K562 (cell line): ENCODE measurements around the gene MMP20. TPM values are rescaled to one million over a fixed set of nuclear protein-coding genes. Genes with fewer than 3 reads are reported as not detected.

Experiments used
- ARID2 ChIP-seq: fragments of 450-650 bp; IDR thresholded peaks from 2 replicates; pipeline ENCODE4 v1.6.1; 2017; ENCODE audit warnings: antibody characterized with exemption, mild to moderate bottlenecking
- CHAMP1 ChIP-seq: fragments of 450-650 bp; IDR thresholded peaks from 2 replicates; pipeline ENCODE4 v1.6.1; 2016; ENCODE audit warnings: mild to moderate bottlenecking
- GTF2E2 ChIP-seq: fragments of 200-800 bp; sonication (Bioruptor generic); IDR thresholded peaks from 2 replicates; pipeline ENCODE4 v1.6.1; 2016; ENCODE audit warnings: missing genetic modification characterization, missing compliant biosample characterization
- HDAC3 ChIP-seq: fragments of 450-650 bp; IDR thresholded peaks from 2 replicates; pipeline ENCODE4 v1.6.1; 2018; ENCODE audit warnings: borderline replicate concordance, mild to moderate bottlenecking, moderate library complexity; ENCODE audit not compliant: partially characterized antibody
- HDGF ChIP-seq: fragments of 450-650 bp; IDR thresholded peaks from 2 replicates; pipeline ENCODE4 v1.6.1; 2016
- ID3 ChIP-seq, 2 experiments: fragments of 250-450 bp in 1 of 2; fragments of 450-650 bp in 1 of 2; sonication (Bioruptor Pico) in 1 of 2; IDR thresholded peaks; 2 replicates each; pipeline versions ENCODE4 v1.6.1 to v1.8.0; 2016 to 2021; ENCODE audit warnings: mild to moderate bottlenecking in 2 of 2, moderate library complexity in 2 of 2, missing compliant biosample characterization in 1 of 2, missing genetic modification characterization in 1 of 2
- IRF9 ChIP-seq: fragments of 450-650 bp; IDR thresholded peaks from 2 replicates; pipeline ENCODE4 v1.6.1; 2016; ENCODE audit warnings: missing biosample characterization, missing genetic modification characterization
- KDM5B ChIP-seq: fragments of 200-600 bp; sonication (generic); IDR thresholded peaks from 2 replicates; pipeline ENCODE4 v1.6.1; 2012; ENCODE audit warnings: low read depth, mild to moderate bottlenecking, moderate library complexity, low read length, control low read depth, inconsistent platforms; ENCODE audit not compliant: insufficient replicate concordance
- OTX1 ChIP-seq: fragments of 450-650 bp; formaldehyde crosslinking; IDR thresholded peaks from 2 replicates; pipeline ENCODE4 v1.4.0; 2022; ENCODE audit warnings: mild to moderate bottlenecking
- PHB2 ChIP-seq: fragments of 450-650 bp; IDR thresholded peaks from 2 replicates; pipeline ENCODE4 v1.6.1; 2017; ENCODE audit warnings: low read depth
- POLR2H ChIP-seq: IDR thresholded peaks from 2 replicates; pipeline ENCODE4 v1.6.1; 2016; ENCODE audit warnings: missing genetic modification characterization, low read depth, mild to moderate bottlenecking, control low read depth, missing compliant biosample characterization, moderate library complexity
- PRPF4 ChIP-seq: fragments of 200-400 bp; formaldehyde crosslinking; IDR thresholded peaks from one replicate; pipeline ENCODE4 v1.6.1; 2017; ENCODE audit warnings: low read length, low read depth, mild to moderate bottlenecking; ENCODE audit not compliant: insufficient read depth, poor library complexity, severe bottlenecking
- RBM22 ChIP-seq: fragments of 200-400 bp; formaldehyde crosslinking; IDR thresholded peaks from 2 replicates; pipeline ENCODE4 v1.6.1; 2018; ENCODE audit warnings: low read length, low read depth; ENCODE audit not compliant: poor library complexity, severe bottlenecking
- SMAD4 ChIP-seq: fragments of 250-450 bp; sonication (Bioruptor Pico); conservative IDR thresholded peaks from 2 replicates; pipeline ENCODE4 v1.8.0; 2021; ENCODE audit warnings: inconsistent platforms, mild to moderate bottlenecking, moderate library complexity
- TCFL5 ChIP-seq: fragments of 250-450 bp; sonication (Bioruptor Pico); conservative IDR thresholded peaks from 2 replicates; pipeline ENCODE4 v1.6.1; 2021; ENCODE audit warnings: mild to moderate bottlenecking, moderate library complexity, matching md5 sums
- TSHZ1 ChIP-seq: fragments of 250-450 bp; sonication (Bioruptor Pico); IDR thresholded peaks from 2 replicates; pipeline ENCODE4 v1.4.0; 2020; ENCODE audit warnings: mild to moderate bottlenecking, moderate library complexity
- ZBTB12 ChIP-seq: fragments of 250-450 bp; sonication (Bioruptor Pico); IDR thresholded peaks from 2 replicates; pipeline ENCODE4 v1.4.0; 2020
- ZNF24 ChIP-seq: fragments of 450-650 bp; IDR thresholded peaks from 2 replicates; pipeline ENCODE4 v1.6.1; 2016
- polyA plus RNA-seq, 8 experiments: library from polyadenylated mRNA; depleted of rRNA in 4 of 8; stranded (reverse) in 5 of 8; unstranded in 3 of 8; fragments of >200 nt; fragmentation: Nextera tagmentation in 2 of 8; fragmentation: Illumina TruSeq in 1 of 8; extraction: Ambion mirVana in 2 of 8; extraction: Trizol in 1 of 8; gene quantifications; 2 replicates each; pipeline versions ENCODE4 v1.2.1 to v1.2.3, GENCODE V29; 2011 to 2014; ENCODE audit warnings: inconsistent platforms in 1 of 8, missing spikeins in 1 of 8
- total RNA-seq, 7 experiments: library from RNA; depleted of rRNA in 6 of 7; stranded (reverse); fragments of >200 nt in 6 of 7; fragmentation: Illumina TruSeq in 2 of 7; extraction: Trizol in 2 of 7; gene quantifications; 2 replicates each; pipeline versions ENCODE4 v1.2.1 to v1.2.3, GENCODE V29; 2011 to 2021; ENCODE audit warnings: low replicate concordance in 1 of 7

MMP20 gene
- total and polyA plus RNA-seq, 9 of the 15 experiments (the other 6 are each of a cell fraction or from before 2014, with no cell fraction given), result not detected

- no peak for TF ChIP-seq PRPF4
- peak; percentile 66 for TF ChIP-seq ZBTB12 (CRISPR knock-in tag)
- no peak for TF ChIP-seq PHB2
- no peak for TF ChIP-seq ARID2
- no peak for TF ChIP-seq ID3 (CRISPR knock-in tag; IDR thresholded peaks at IDR 0.05)
- TF ChIP-seq ID3 (tag; IDR thresholded peaks at IDR 0.05), result peak; percentile 94
- TF ChIP-seq ZNF24, result 0 out of 2 replicates have a peak, but pooled peaks have one; percentile 34
- TF ChIP-seq HDAC3, result peak; percentile 49
- TF ChIP-seq TCFL5 (CRISPR knock-in tag), result 0 out of 2 replicates have a peak, but pooled peaks have one; percentile 66
- TF ChIP-seq TSHZ1 (CRISPR knock-in tag), result peak; percentile 83
- peak; percentile 96 for TF ChIP-seq IRF9 (tag)
- 0 out of 2 replicates have a peak, but pooled peaks have one; percentile 9 for TF ChIP-seq OTX1
- peak; percentile 64 for TF ChIP-seq POLR2H (tag)
- TF ChIP-seq CHAMP1, result no peak
- TF ChIP-seq GTF2E2, result no peak
- peak; percentile 98 for TF ChIP-seq SMAD4
- no peak for TF ChIP-seq KDM5B
- no peak for TF ChIP-seq HDGF
- no peak for TF ChIP-seq RBM22
Observed at GRCh38 chr11:102620818-102621561, 4.1 kb downstream of the MMP20 start (continued).
